HCT116 (cell line): Measurements from ENCODE around the gene DUSP3.

ENCODE experiments used
- EZH2 ChIP-seq: fragments of 200-600 bp; sonication (generic); IDR thresholded peaks from 2 replicates; pipeline ENCODE4 v1.6.1; 2017; ENCODE audit warnings: antibody characterized with exemption, mixed run types
- EZH2phosphoT487 ChIP-seq: fragments of 200-600 bp; IDR thresholded peaks from 2 replicates; pipeline ENCODE4 v1.6.1; 2018; ENCODE audit warnings: antibody characterized with exemption, borderline replicate concordance
- SRF ChIP-seq: IDR thresholded peaks from 2 replicates; pipeline ENCODE4 v1.6.1; 2012; ENCODE audit warnings: low read depth
- ZFX ChIP-seq: fragments of 450-650 bp; IDR thresholded peaks from 2 replicates; pipeline ENCODE4 v1.6.1; 2017
- TF ChIP-seq, protein P1 (sequence below), 3 experiments: fragments of 200-600 bp in 1 of 3; sonication (generic) in 1 of 3; IDR thresholded peaks in 2 of 3; conservative IDR thresholded peaks in 1 of 3; 2 replicates each; pipeline ENCODE4 v1.5.1; 2012 to 2017; ENCODE audit warnings: low read depth in 2 of 3, low read length in 2 of 3, antibody characterized with exemption in 1 of 3, borderline replicate concordance in 1 of 3, control low read depth in 1 of 3, mild to moderate bottlenecking in 1 of 3, mixed read lengths in 1 of 3, mixed run types in 1 of 3, moderate library complexity in 1 of 3; ENCODE audit not compliant: insufficient read depth in 1 of 3
- TF ChIP-seq, protein P2 (sequence below): IDR thresholded peaks from 2 replicates; pipeline ENCODE4 v1.6.1; 2012

DNA sequence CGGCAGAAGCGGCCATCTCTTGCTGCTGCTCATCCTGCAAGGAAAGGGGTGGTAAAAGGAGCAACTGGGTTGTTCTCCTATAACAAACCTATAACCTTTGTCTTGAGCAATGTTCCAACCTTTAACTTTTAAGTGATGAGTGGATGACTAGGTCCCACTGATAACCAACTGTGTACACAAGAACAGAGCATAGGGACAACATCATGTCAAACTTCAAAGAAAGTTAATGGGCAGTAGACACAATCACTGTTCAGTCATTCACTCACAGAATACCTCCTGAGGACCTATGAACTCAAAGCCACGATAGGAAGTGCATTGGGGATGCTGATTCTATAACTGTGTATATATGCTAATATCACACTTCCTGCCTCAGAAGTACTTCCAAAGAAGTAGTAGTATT lies 23.1 kb upstream of the DUSP3 start:
- TF ChIP-seq, protein P1, sequence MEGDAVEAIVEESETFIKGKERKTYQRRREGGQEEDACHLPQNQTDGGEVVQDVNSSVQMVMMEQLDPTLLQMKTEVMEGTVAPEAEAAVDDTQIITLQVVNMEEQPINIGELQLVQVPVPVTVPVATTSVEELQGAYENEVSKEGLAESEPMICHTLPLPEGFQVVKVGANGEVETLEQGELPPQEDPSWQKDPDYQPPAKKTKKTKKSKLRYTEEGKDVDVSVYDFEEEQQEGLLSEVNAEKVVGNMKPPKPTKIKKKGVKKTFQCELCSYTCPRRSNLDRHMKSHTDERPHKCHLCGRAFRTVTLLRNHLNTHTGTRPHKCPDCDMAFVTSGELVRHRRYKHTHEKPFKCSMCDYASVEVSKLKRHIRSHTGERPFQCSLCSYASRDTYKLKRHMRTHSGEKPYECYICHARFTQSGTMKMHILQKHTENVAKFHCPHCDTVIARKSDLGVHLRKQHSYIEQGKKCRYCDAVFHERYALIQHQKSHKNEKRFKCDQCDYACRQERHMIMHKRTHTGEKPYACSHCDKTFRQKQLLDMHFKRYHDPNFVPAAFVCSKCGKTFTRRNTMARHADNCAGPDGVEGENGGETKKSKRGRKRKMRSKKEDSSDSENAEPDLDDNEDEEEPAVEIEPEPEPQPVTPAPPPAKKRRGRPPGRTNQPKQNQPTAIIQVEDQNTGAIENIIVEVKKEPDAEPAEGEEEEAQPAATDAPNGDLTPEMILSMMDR (IDR thresholded peaks at IDR 0.05 in 2 of 3, conservative IDR thresholded peaks at IDR 0.05 in 1 of 3; ENCODE audit: borderline replicate concordance in 1 of 3, insufficient read depth in 1 of 3, low read depth in 2 of 3, low read length in 2 of 3): no peak
- TF ChIP-seq, protein P2, sequence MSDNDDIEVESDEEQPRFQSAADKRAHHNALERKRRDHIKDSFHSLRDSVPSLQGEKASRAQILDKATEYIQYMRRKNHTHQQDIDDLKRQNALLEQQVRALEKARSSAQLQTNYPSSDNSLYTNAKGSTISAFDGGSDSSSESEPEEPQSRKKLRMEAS: no peak
- TF ChIP-seq EZH2 (no peak), ZFX (no peak), SRF (no peak), EZH2phosphoT487 (no peak)
